RCC 7860 (cell line): Measurements from ENCODE around the gene GGNBP2.

Source experiments
- DNase-seq: peaks from one replicate; pipeline ENCODE4 v3.0.0-alpha.2; 2015; ENCODE audit warnings: low spot score
- FAIRE-seq: peaks from 2 replicates; lab custom pipeline; 2012; peaks lifted over from hg19 to GRCh38; lab: Jason Lieb, UNC

Gene GGNBP2

DNA sequence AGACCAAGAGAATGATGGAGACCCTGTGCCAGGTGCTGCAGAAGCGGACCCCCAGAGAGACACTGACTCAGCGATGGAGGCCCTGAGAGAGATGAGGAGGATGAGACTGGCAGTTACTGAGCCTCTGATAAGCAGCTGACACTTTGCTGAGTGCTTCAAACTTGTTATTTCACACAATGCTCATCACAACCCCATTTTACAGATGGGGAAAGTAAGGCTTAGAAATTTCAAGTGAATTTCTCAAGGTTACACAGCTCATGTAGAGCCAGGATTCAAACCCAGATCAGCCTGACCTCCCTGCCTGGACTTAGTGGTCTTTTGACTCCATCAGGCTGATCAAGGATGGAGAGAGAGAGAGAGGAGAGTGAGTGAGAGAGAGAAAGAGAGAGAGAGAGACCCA, 83.9 kb downstream of the GGNBP2 start:
- DNase-seq: no peak
- FAIRE-seq: no peak

DNA sequence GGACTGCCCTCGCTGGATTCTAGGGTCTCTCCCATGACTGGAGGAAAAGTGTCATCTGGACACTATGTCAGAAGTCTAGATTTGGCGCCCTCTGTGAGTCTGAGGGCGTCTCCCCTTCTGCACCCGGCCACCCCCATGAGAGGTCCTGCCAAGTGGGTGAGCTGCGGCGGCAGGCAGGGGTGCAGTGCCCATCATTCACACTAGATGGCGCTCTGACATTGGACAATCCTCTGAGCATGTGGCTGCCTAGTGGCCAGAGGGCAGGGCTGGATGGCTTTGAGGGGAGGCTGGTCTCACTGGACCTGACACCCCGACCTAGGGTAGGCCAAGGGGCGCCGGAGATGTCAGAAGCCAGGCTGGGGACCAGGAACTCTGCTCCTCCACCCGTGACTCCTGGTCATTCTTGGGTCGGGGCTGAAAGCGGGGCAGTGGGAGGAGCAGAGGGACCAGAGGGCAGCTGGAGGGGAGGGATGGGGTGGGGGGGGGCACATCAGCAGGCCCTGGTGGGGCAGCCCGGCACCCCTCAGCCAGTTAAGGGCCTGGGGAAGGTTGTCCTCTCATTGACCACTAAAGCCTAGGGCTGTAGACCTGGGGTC, 84.6 kb downstream of the GGNBP2 start:
- DNase-seq (peak; percentile 52), FAIRE-seq (no peak)

DNA sequence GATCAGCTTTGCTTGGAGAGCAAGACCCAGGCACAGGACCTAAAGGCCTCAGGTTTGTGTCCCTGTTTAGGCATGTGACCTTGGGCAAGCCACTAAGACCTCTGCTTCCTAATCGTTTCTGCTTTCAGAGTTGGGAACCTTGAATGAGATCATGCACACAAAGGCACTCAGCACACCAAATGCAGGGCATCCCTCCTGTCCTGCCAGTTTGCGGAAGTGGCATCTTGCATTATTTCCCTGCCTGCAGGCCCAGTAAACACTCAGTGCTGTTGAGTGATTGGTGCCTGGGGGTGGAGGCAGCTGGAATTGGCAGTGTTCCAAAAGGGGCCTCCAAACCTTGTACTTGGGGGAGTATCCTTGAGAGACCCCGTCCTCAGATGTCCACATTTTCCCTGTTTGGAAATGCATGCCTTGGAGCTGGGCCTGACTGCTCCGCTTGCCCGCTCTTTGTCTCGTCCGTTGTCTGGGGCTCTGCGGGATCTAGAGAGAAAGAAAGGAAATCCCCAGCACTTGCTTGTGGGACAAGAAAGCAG, 85.3 kb downstream of the GGNBP2 start:
- DNase-seq (no peak), FAIRE-seq (no peak)

DNA sequence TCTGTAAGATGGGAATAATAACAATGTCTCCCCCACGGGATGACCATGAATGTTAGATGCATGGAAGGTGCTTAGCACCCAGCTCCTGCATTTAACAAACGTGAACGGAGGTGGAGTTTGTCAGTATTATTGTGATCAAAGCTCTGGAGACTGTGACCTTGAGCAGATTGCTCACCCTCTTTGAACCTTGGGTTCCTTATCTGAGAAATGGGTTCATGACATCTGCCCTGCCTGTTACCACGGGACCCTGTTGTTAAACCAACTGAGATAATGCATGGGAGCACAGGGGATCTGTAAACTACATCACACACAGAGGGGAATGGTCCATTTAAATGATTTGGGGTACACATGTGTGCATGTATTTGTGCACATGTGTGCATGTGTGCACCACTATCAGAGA, 86.3 kb downstream of the GGNBP2 start:
- FAIRE-seq (no peak), DNase-seq (no peak)

GRCh38 chr17:36632916-36633771, 88.4 kb downstream of the GGNBP2 start:
- DNase-seq: no peak

More at GRCh38 chr17:36632916-36633771, 88.4 kb downstream of the GGNBP2 start:
- no peak for FAIRE-seq
